GM21381 (cell line): ENCODE results near the gene ENTREP3.
"Not testable (repeated sequence)": the region's sequence is repeated elsewhere in the genome, so short reads cannot be mapped to it uniquely, and the experiment has no call there.

Source experiments
- ATAC-seq: cut with Tn5 transposase; IDR thresholded peaks from one replicate; pipeline ENCODE4 v1.9.1; 2021; ENCODE audit warnings: mild to moderate bottlenecking, moderate library complexity; ENCODE audit not compliant: unreplicated experiment

ENTREP3 gene

GRCh38 chr1:155255243-155256007, at the start of gene ENTREP3:
Gene ENTREP3, minus strand, starts transcription at chr1:155255483. Its CDS starts 606 bp downstream, at chr1:155254877.
- ATAC-seq: peak; percentile 56

GRCh38 chr1:155304558-155305063, 49.3 kb upstream of the ENTREP3 start:
- ATAC-seq: no peak

GRCh38 chr1:155301342-155301841, 46.1 kb upstream of the ENTREP3 start, which contains the start of gene PKLR:
Gene PKLR, minus strand, starts transcription at chr1:155301438. Its CDS starts 43 bp downstream, at chr1:155301395.
- no peak for ATAC-seq

GRCh38 chr1:155300553-155301329, 45.5 kb upstream of the ENTREP3 start:
- ATAC-seq: no peak

- ATAC-seq: no peak
These were observed 44.7 kb upstream of the ENTREP3 start for GRCh38 chr1:155300024-155300423.

- no peak for ATAC-seq
These were observed 42.1 kb upstream of the ENTREP3 start for GRCh38 chr1:155297384-155297783.

GRCh38 chr1:155296661-155297060, 41.4 kb upstream of the ENTREP3 start:
- ATAC-seq: no peak

- no peak for ATAC-seq
These were observed 40.6 kb upstream of the ENTREP3 start for GRCh38 chr1:155295942-155296267.

- ATAC-seq: no peak
These were observed 40.1 kb upstream of the ENTREP3 start for GRCh38 chr1:155295183-155295941.

GRCh38 chr1:155294520-155295182, 39.4 kb upstream of the ENTREP3 start:
- no peak for ATAC-seq

- no peak for ATAC-seq
These were observed 37.9 kb upstream of the ENTREP3 start for GRCh38 chr1:155293086-155293749.

GRCh38 chr1:155291006-155291405, 35.7 kb upstream of the ENTREP3 start:
- not testable (repeated sequence) for ATAC-seq

GRCh38 chr1:155287987-155288543, 32.8 kb upstream of the ENTREP3 start:
- no peak for ATAC-seq

GRCh38 chr1:155286544-155286943, 31.3 kb upstream of the ENTREP3 start:
- ATAC-seq: no peak

GRCh38 chr1:155285631-155286044, 30.4 kb upstream of the ENTREP3 start:
- ATAC-seq: no peak

GRCh38 chr1:155285063-155285462, 29.8 kb upstream of the ENTREP3 start:
- ATAC-seq: no peak

- no peak for ATAC-seq
These were observed 29.2 kb upstream of the ENTREP3 start for GRCh38 chr1:155284476-155284875.

GRCh38 chr1:155282488-155283091, 27.3 kb upstream of the ENTREP3 start:
- ATAC-seq: no peak

- no peak for ATAC-seq
These were observed 24.0 kb upstream of the ENTREP3 start for GRCh38 chr1:155279268-155279667.
